WTC11 (cell line): Measurements from ENCODE around the gene ARHGAP32. TPM values are rescaled to one million over a fixed set of nuclear protein-coding genes. Genes with fewer than 3 reads are reported as not detected.
A peak's percentile ranks its signal among the peaks of the same experiment; 100 is the strongest.

Experiments used
- ATAC-seq: fragments of 200-7000 bp; cut with Tn5 transposase; 2 replicates; pipeline ENCODE4 v1.10.0; 2021; ENCODE audit warnings: mild to moderate bottlenecking, moderate library complexity
- CTCF ChIA-PET: fragments of 300-600 bp; sonication (Branson Sonifier 250); formaldehyde crosslinking; loops from one replicate; lab custom pipeline; 2021; ENCODE audit warnings: antibody characterized with exemption; lab: Charles Lee
- POLR2A ChIA-PET: fragments of 350-600 bp; sonication (Branson Sonifier 250); formaldehyde crosslinking; loops from one replicate; lab custom pipeline; 2021; ENCODE audit warnings: antibody characterized with exemption; lab: Charles Lee
- DNase-seq: peaks from one replicate; pipeline ENCODE4 v3.0.0; 2021; ENCODE audit warnings: low spot score
- H3K27ac Mint-ChIP-seq: 2 replicates; pipeline ENCODE4 v1.8.0; 2021; ENCODE audit warnings: mixed read lengths
- H3K27me3 Mint-ChIP-seq: 2 replicates; pipeline ENCODE4 v1.8.0; 2021; ENCODE audit warnings: low read depth, mild to moderate bottlenecking, moderate library complexity, mixed read lengths
- H3K36me3 Mint-ChIP-seq: 2 replicates; pipeline ENCODE4 v1.8.0; 2021; ENCODE audit warnings: mixed read lengths
- H3K4me1 Mint-ChIP-seq: 2 replicates; pipeline ENCODE4 v1.8.0; 2022; ENCODE audit warnings: mixed read lengths
- H3K4me3 Mint-ChIP-seq: 2 replicates; pipeline ENCODE4 v1.8.0; 2021; ENCODE audit warnings: mild to moderate bottlenecking, moderate library complexity, mixed read lengths
- H3K9me3 Mint-ChIP-seq: 2 replicates; pipeline ENCODE4 v1.8.0; 2021; ENCODE audit warnings: mixed read lengths
- ATF6 ChIP-seq: sonication (generic); formaldehyde crosslinking; IDR thresholded peaks from 2 replicates; pipeline ENCODE4 v1.8.1; 2023; ENCODE audit warnings: mild to moderate bottlenecking, missing genetic modification reagents
- FOXJ3 ChIP-seq: sonication (generic); formaldehyde crosslinking; IDR thresholded peaks from 2 replicates; pipeline ENCODE4 v1.9.0; 2021; ENCODE audit warnings: missing genetic modification reagents, mild to moderate bottlenecking, borderline replicate concordance
- GABPB1 ChIP-seq: sonication (generic); formaldehyde crosslinking; IDR thresholded peaks from 2 replicates; pipeline ENCODE4 v1.8.1; 2023; ENCODE audit warnings: mild to moderate bottlenecking, missing genetic modification reagents
- IRF1 ChIP-seq: sonication (generic); formaldehyde crosslinking; IDR thresholded peaks from 2 replicates; pipeline ENCODE4 v1.8.0; 2023; ENCODE audit warnings: missing genetic modification reagents
- KAT7 ChIP-seq: sonication (generic); formaldehyde crosslinking; IDR thresholded peaks from 2 replicates; pipeline ENCODE4 v1.8.1; 2023; ENCODE audit warnings: missing genetic modification reagents, mild to moderate bottlenecking, borderline replicate concordance
- NFATC4 ChIP-seq: fragments of 250-450 bp; sonication (Bioruptor Pico); IDR thresholded peaks from 2 replicates; pipeline ENCODE4 v1.9.0; 2021; ENCODE audit warnings: mild to moderate bottlenecking
- NFE2L1 ChIP-seq: sonication (generic); formaldehyde crosslinking; IDR thresholded peaks from 2 replicates; pipeline ENCODE4 v1.8.1; 2023; ENCODE audit warnings: missing genetic modification reagents
- PRDM15 ChIP-seq: sonication (generic); formaldehyde crosslinking; IDR thresholded peaks from 2 replicates; pipeline ENCODE4 v1.8.0; 2022; ENCODE audit warnings: missing genetic modification reagents
- TEAD4 ChIP-seq: sonication (generic); formaldehyde crosslinking; IDR thresholded peaks from 2 replicates; pipeline ENCODE4 v1.8.0; 2022; ENCODE audit warnings: mild to moderate bottlenecking, missing genetic modification reagents
- USF2 ChIP-seq: sonication (generic); formaldehyde crosslinking; IDR thresholded peaks from 2 replicates; pipeline ENCODE4 v1.8.1; 2023; ENCODE audit warnings: mild to moderate bottlenecking, missing genetic modification reagents, moderate library complexity
- ZNF219 ChIP-seq: sonication (generic); formaldehyde crosslinking; IDR thresholded peaks from 2 replicates; pipeline ENCODE4 v1.8.0; 2023; ENCODE audit warnings: missing genetic modification reagents, mild to moderate bottlenecking, borderline replicate concordance
- ZNF263 ChIP-seq: sonication (generic); formaldehyde crosslinking; IDR thresholded peaks from 2 replicates; pipeline ENCODE4 v1.8.1; 2022; ENCODE audit warnings: low read depth, mild to moderate bottlenecking, moderate library complexity, missing genetic modification reagents
- ZNF416 ChIP-seq: fragments of 250-450 bp; sonication (Bioruptor Pico); IDR thresholded peaks from 2 replicates; pipeline ENCODE4 v1.9.0; 2021; ENCODE audit warnings: mild to moderate bottlenecking, inconsistent platforms
- total RNA-seq: library from RNA; stranded (reverse); gene quantifications from 3 replicates; pipeline ENCODE4 v1.2.3, GENCODE V29; 2021
- TF ChIP-seq, protein P1 (sequence below): sonication (generic); formaldehyde crosslinking; conservative IDR thresholded peaks from 2 replicates; pipeline ENCODE4 v1.8.1; 2022; ENCODE audit warnings: mild to moderate bottlenecking, missing genetic modification reagents
- TF ChIP-seq, protein P2 (sequence below): fragments of 250-450 bp; sonication (Bioruptor Pico); IDR thresholded peaks from 2 replicates; pipeline ENCODE4 v1.9.0; 2021; ENCODE audit warnings: mild to moderate bottlenecking
- TF ChIP-seq, protein P3 (sequence below): sonication (generic); formaldehyde crosslinking; IDR thresholded peaks from 2 replicates; pipeline ENCODE4 v1.8.1; 2022; ENCODE audit warnings: low read depth, mild to moderate bottlenecking, moderate library complexity, missing genetic modification reagents, borderline replicate concordance
- TF ChIP-seq, protein P4 (sequence below): fragments of 250-450 bp; sonication (Bioruptor Pico); IDR thresholded peaks from 2 replicates; pipeline ENCODE4 v1.9.0; 2021; ENCODE audit warnings: moderate library complexity, mild to moderate bottlenecking, inconsistent platforms, borderline replicate concordance

ARHGAP32 gene
- total RNA-seq, 1 experiment from 2014 or later = 25.6 TPM

DNA sequence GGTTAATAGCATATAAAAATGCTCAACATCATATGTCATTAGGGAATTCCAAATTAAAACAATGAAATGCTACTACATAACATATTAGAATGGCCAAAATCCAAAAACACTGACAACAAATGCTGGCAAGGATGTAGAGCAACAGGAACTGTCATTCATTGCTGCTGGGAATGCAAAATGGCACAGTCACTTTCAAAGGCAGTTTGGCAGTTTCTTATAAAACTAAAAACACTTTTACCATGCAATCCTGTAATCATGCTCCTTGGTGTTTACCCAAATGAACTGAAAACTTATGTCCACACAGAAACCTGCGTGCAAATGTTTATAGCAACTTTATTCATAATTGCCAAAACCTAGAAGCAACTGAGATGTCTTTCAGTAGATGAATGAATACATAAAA, 105.1 kb downstream of the ARHGAP32 start (continued):
- TF ChIP-seq FOXJ3 (CRISPR knock-in tag) = no peak
- no peak for TF ChIP-seq ZNF219 (CRISPR knock-in tag)
- TF ChIP-seq, protein P1, sequence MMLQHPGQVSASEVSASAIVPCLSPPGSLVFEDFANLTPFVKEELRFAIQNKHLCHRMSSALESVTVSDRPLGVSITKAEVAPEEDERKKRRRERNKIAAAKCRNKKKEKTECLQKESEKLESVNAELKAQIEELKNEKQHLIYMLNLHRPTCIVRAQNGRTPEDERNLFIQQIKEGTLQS (CRISPR knock-in tag) = no peak
- no peak for TF ChIP-seq KAT7 (CRISPR knock-in tag)
- no peak for TF ChIP-seq USF2 (CRISPR knock-in tag)
- TF ChIP-seq, protein P2, sequence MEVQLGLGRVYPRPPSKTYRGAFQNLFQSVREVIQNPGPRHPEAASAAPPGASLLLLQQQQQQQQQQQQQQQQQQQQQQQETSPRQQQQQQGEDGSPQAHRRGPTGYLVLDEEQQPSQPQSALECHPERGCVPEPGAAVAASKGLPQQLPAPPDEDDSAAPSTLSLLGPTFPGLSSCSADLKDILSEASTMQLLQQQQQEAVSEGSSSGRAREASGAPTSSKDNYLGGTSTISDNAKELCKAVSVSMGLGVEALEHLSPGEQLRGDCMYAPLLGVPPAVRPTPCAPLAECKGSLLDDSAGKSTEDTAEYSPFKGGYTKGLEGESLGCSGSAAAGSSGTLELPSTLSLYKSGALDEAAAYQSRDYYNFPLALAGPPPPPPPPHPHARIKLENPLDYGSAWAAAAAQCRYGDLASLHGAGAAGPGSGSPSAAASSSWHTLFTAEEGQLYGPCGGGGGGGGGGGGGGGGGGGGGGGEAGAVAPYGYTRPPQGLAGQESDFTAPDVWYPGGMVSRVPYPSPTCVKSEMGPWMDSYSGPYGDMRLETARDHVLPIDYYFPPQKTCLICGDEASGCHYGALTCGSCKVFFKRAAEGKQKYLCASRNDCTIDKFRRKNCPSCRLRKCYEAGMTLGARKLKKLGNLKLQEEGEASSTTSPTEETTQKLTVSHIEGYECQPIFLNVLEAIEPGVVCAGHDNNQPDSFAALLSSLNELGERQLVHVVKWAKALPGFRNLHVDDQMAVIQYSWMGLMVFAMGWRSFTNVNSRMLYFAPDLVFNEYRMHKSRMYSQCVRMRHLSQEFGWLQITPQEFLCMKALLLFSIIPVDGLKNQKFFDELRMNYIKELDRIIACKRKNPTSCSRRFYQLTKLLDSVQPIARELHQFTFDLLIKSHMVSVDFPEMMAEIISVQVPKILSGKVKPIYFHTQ (CRISPR knock-in tag) = no peak
- no peak for TF ChIP-seq ATF6 (CRISPR knock-in tag)
- TF ChIP-seq, protein P3, sequence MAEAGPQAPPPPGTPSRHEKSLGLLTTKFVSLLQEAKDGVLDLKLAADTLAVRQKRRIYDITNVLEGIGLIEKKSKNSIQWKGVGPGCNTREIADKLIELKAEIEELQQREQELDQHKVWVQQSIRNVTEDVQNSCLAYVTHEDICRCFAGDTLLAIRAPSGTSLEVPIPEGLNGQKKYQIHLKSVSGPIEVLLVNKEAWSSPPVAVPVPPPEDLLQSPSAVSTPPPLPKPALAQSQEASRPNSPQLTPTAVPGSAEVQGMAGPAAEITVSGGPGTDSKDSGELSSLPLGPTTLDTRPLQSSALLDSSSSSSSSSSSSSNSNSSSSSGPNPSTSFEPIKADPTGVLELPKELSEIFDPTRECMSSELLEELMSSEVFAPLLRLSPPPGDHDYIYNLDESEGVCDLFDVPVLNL (CRISPR knock-in tag) = no peak
- TF ChIP-seq ZNF263 (CRISPR knock-in tag) = no peak

- DNase-seq (no peak), ATAC-seq (peak; percentile 48)
- Mint-ChIP-seq H3K27ac (no peak overlapping the region), H3K36me3 (no peaks in the 10 kb centered on the region), H3K4me3 (no peak overlapping the region), H3K27me3 (no peaks in the 10 kb centered on the region)
- CTCF ChIA-PET = no interaction called here
- TF ChIP-seq NFE2L1 (CRISPR knock-in tag) (no peak), ZNF416 (no peak), PRDM15 (CRISPR knock-in tag) (no peak), IRF1 (CRISPR knock-in tag) (no peak), TEAD4 (CRISPR knock-in tag) (no peak), NFATC4 (CRISPR knock-in tag) (no peak), GABPB1 (no peak)
- TF ChIP-seq, protein P4, sequence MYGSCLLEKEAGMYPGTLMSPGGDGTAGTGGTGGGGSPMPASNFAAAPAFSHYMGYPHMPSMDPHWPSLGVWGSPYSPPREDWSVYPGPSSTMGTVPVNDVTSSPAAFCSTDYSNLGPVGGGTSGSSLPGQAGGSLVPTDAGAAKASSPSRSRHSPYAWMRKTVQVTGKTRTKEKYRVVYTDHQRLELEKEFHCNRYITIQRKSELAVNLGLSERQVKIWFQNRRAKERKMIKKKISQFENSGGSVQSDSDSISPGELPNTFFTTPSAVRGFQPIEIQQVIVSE (CRISPR knock-in tag) = no peak
- TF ChIP-seq, protein P2 (CRISPR knock-in tag) = no peak
- TF ChIP-seq, all 79 proteins: peak for 0
- POLR2A ChIA-PET = no interaction called here
- Mint-ChIP-seq H3K9me3 (peaks cover 31% of the 10 kb centered on the region), H3K4me1 (peaks cover 17% of the 10 kb centered on the region)
Measured at GRCh38 chr11:129077191-129077590, 114.9 kb downstream of the ARHGAP32 start.
